ENCODE measurements around the gene B4GAT1. TPM values are rescaled to one million over a fixed set of nuclear protein-coding genes. Genes with fewer than 3 reads are reported as not detected.

The B4GAT1 gene
- total and polyA plus RNA-seq, 4 donors, result 109 to 171 (median 143) TPM

- WGBS (ENCODE audit: insufficient coverage), result 86% methylated on average over 1 of the region's 5 CpGs
- peaks cover 31% of the 10 kb centered on the region for H3K4me1 ChIP-seq (ENCODE audit: control insufficient read depth, insufficient read depth, low read length)
- no peaks in the 10 kb centered on the region for H3K9me3 ChIP-seq (ENCODE audit: control insufficient read depth, insufficient read depth, low read length)
- no peak for DNase-seq (ENCODE audit: low read depth in 4 of 6, low spot score in 6 of 6)
- peaks cover 2% of the 10 kb centered on the region for H3K27me3 ChIP-seq (ENCODE audit: control insufficient read depth, insufficient read depth, low read length)
- H3K27ac ChIP-seq (ENCODE audit: low read depth, low read length), result no peak overlapping the region
- H3K4me3 ChIP-seq (ENCODE audit: low read depth, low read length), result no peak overlapping the region
- H3K36me3 ChIP-seq (ENCODE audit: control insufficient read depth, insufficient read depth, low read length), result peaks cover 14% of the 10 kb centered on the region
Measured at GRCh38 chr11:66373265-66373664, 25.8 kb upstream of the B4GAT1 start.

DNA sequence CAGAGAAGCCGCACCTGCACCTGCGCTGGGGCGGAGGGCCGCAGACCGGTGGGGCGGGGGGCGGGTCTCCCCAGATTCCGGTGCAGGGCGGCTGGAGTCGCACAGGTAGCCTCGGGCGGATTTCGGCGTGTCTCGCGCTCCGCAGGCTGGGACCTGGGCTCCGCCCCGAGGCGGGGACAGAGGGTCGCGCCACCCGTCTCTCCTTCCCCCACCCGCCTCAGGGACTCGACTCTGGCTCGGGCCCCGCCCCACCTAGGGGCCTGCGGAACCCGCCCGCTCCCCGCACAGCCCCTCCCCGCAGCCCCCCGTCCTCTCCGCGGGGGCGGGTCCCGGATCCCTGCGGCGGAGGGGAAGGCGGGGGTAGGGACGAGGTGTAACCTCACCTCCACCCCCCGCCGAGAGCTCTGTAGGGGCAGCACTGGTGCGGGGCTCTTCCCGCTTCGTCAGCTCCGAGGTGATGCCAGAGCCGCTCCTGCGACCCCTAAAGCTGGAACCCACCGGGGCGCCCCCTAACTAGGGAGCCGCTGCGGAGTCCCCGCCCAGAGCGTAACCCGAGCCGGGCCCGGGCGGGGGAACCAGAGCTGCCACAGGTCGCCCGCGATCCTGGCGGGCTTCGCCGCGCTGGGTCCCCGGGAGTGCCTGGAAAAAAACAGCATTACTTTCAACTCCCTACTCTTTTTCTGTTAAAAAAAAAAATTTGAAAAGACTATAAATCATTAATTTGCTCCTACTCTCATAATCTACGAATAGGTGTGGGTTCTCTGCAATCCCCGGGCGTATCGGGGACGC, 24.4 kb upstream of the B4GAT1 start, which contains the start of gene SLC29A2:
Gene SLC29A2, minus strand, starts transcription at position 134 of the 789 bp plus-strand sequence. CDS start 169 bp downstream, outside the sequence.
- H3K4me3 ChIP-seq (ENCODE audit: low read depth, low read length), result peak within 1 kb of the TSS; percentile 52
- no peaks in the 10 kb centered on the region for H3K9me3 ChIP-seq (ENCODE audit: control insufficient read depth, insufficient read depth, low read length)
- H3K36me3 ChIP-seq (ENCODE audit: control insufficient read depth, insufficient read depth, low read length), result peaks cover 19% of the 10 kb centered on the region
- peak in 2 of 6 donors; percentile 75 to 85 for DNase-seq (ENCODE audit: low read depth in 4 of 6, low spot score in 6 of 6)
- peaks cover 31% of the 10 kb centered on the region for H3K4me1 ChIP-seq (ENCODE audit: control insufficient read depth, insufficient read depth, low read length)
- H3K27ac ChIP-seq (ENCODE audit: low read depth, low read length), result no peak within 1 kb of the TSS
- H3K27me3 ChIP-seq (ENCODE audit: control insufficient read depth, insufficient read depth, low read length), result peaks cover 2% of the 10 kb centered on the region
- WGBS (ENCODE audit: insufficient coverage), result 0% methylated on average over 51 of the region's 72 CpGs

DNA sequence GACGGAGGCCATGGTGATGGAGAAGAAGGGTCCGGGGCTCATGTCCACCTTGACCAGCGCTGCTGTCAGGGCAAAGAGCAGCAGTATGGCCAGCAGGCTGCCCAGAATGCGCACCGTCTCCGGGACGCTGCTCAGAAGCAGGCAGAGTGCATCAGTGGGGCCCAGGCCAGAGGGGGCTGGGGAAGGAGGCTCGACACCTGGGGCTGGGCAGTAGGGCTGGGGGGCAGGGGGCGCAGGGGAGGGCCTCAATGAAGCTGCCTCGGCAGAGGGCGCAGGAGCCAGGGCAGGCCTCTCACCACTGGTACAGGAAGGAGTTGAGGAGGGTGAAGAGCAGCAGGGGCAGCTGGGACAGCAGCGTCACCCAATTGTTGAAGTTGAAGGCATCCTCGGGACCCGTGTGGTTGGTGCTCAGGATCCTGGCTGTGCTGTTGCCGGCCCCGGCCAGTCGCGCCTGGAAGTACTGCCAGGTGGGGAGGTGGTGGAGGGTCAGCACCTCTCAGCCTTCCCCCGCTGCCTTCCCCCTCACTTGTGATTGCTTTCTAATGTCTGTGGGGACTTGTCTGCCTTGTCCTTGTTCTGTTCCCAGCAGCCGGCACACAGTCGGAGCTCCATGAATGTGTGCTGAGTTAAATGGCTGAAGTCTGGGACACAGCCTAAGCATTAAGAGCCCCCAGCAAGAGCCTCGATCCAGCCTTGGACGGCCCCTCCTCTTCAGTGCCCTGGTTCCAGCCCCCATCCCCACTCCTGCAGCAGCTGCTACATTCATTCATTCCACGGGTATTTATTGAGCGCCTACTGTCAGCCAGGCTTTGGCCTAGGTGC, 21.9 kb upstream of the B4GAT1 start:
- Histone ChIP-seq H3K27ac (ENCODE audit: low read depth, low read length) (no peak overlapping the region), H3K4me1 (ENCODE audit: control insufficient read depth, insufficient read depth, low read length) (peaks cover 31% of the 10 kb centered on the region), H3K4me3 (ENCODE audit: low read depth, low read length) (no peak overlapping the region), H3K9me3 (ENCODE audit: control insufficient read depth, insufficient read depth, low read length) (no peaks in the 10 kb centered on the region), H3K27me3 (ENCODE audit: control insufficient read depth, insufficient read depth, low read length) (peaks cover 2% of the 10 kb centered on the region), H3K36me3 (ENCODE audit: control insufficient read depth, insufficient read depth, low read length) (peaks cover 24% of the 10 kb centered on the region)
- no peak for DNase-seq (ENCODE audit: low read depth in 4 of 6, low spot score in 6 of 6)
- WGBS (ENCODE audit: insufficient coverage), result 89% methylated on average over 21 of the region's 25 CpGs

DNA sequence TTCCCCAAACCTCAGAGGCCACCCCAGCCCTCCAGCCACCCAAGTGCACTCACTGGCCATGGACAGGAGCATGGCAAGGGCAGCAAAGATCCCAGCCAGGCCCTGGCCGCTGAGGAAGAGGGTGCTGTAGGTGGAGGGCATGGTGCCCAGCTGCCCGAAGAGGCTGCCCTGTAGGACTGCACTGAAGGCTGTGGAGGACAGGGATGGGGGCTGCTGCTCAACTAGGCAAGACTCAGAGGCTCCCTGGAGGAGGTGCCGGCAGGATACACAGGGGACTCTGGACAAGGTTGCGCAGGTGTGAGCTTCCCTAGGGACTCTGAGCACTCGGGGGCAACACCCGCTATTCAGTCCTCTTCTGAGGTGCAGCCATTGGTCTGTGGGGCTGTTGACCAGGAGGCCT, 21.1 kb upstream of the B4GAT1 start:
- no peaks in the 10 kb centered on the region for H3K9me3 ChIP-seq (ENCODE audit: control insufficient read depth, insufficient read depth, low read length)
- peaks cover 29% of the 10 kb centered on the region for H3K36me3 ChIP-seq (ENCODE audit: control insufficient read depth, insufficient read depth, low read length)
- DNase-seq (ENCODE audit: low read depth in 4 of 6, low spot score in 6 of 6), result no peak
- 95% methylated on average over 6 of the region's 6 CpGs for WGBS (ENCODE audit: insufficient coverage)
- peaks cover 31% of the 10 kb centered on the region for H3K4me1 ChIP-seq (ENCODE audit: control insufficient read depth, insufficient read depth, low read length)
- peaks cover 2% of the 10 kb centered on the region for H3K27me3 ChIP-seq (ENCODE audit: control insufficient read depth, insufficient read depth, low read length)
- H3K27ac ChIP-seq (ENCODE audit: low read depth, low read length), result no peak overlapping the region
- H3K4me3 ChIP-seq (ENCODE audit: low read depth, low read length), result no peak overlapping the region

GRCh38 chr11:66367561-66368312, 20.3 kb upstream of the B4GAT1 start:
- Histone ChIP-seq H3K36me3 (ENCODE audit: control insufficient read depth, insufficient read depth, low read length) (peaks cover 37% of the 10 kb centered on the region), H3K9me3 (ENCODE audit: control insufficient read depth, insufficient read depth, low read length) (no peaks in the 10 kb centered on the region), H3K4me1 (ENCODE audit: control insufficient read depth, insufficient read depth, low read length) (peaks cover 31% of the 10 kb centered on the region), H3K27ac (ENCODE audit: low read depth, low read length) (no peak overlapping the region), H3K27me3 (ENCODE audit: control insufficient read depth, insufficient read depth, low read length) (peaks cover 2% of the 10 kb centered on the region), H3K4me3 (ENCODE audit: low read depth, low read length) (no peak overlapping the region)
- 96% methylated on average over 15 of the region's 15 CpGs for WGBS (ENCODE audit: insufficient coverage)
- DNase-seq (ENCODE audit: low read depth in 4 of 6, low spot score in 6 of 6), result no peak

DNA sequence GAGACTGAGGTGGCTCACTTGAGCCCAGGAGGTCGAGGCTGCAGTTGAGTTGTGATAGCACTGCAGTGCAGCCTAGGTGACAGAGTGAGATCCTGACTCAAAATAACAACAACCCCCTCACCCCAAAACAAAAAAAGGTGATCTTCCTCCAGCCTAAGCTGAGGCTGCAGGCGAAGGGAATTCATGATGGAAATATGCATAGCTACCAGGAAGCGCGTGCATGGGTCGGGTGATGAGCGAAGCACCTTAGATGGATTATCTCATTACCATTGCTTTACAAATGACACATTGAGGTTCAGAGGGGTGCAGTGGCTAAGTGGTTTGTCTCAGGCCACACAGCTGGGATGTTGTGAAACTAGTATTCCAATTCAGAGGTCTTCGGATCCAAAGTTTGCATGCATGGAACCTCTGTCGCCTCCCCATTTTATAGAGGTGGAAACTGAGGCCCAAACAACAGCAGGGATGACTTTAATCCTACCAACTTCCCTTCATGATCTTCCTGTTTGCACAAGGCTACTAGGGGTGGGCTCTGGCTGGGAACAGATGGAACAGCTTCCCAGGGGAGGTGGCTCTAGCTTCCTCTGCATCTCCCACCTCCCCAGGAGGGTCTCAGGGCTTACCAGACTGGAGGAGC, 19.5 kb upstream of the B4GAT1 start:
- DNase-seq (ENCODE audit: low read depth in 4 of 6, low spot score in 6 of 6), result no peak
- Histone ChIP-seq H3K27ac (ENCODE audit: low read depth, low read length) (no peak overlapping the region), H3K4me3 (ENCODE audit: low read depth, low read length) (no peak overlapping the region), H3K4me1 (ENCODE audit: control insufficient read depth, insufficient read depth, low read length) (peaks cover 25% of the 10 kb centered on the region), H3K27me3 (ENCODE audit: control insufficient read depth, insufficient read depth, low read length) (no peaks in the 10 kb centered on the region), H3K9me3 (ENCODE audit: control insufficient read depth, insufficient read depth, low read length) (no peaks in the 10 kb centered on the region), H3K36me3 (ENCODE audit: control insufficient read depth, insufficient read depth, low read length) (peaks cover 42% of the 10 kb centered on the region)
- WGBS (ENCODE audit: insufficient coverage), result 86% methylated on average over 1 of the region's 8 CpGs

- WGBS (ENCODE audit: insufficient coverage), result 85% methylated on average over 9 of the region's 14 CpGs
- Histone ChIP-seq H3K27ac (ENCODE audit: low read depth, low read length) (no peak overlapping the region), H3K4me1 (ENCODE audit: control insufficient read depth, insufficient read depth, low read length) (peaks cover 15% of the 10 kb centered on the region), H3K36me3 (ENCODE audit: control insufficient read depth, insufficient read depth, low read length) (peaks cover 48% of the 10 kb centered on the region), H3K27me3 (ENCODE audit: control insufficient read depth, insufficient read depth, low read length) (no peaks in the 10 kb centered on the region), H3K4me3 (ENCODE audit: low read depth, low read length) (no peak overlapping the region), H3K9me3 (ENCODE audit: control insufficient read depth, insufficient read depth, low read length) (no peaks in the 10 kb centered on the region)
- DNase-seq (ENCODE audit: low read depth in 4 of 6, low spot score in 6 of 6), result no peak
Measured at GRCh38 chr11:66365711-66366619, 18.5 kb upstream of the B4GAT1 start.

- 82% methylated on average over 3 of the region's 6 CpGs for WGBS (ENCODE audit: insufficient coverage)
- peaks cover 55% of the 10 kb centered on the region for H3K36me3 ChIP-seq (ENCODE audit: control insufficient read depth, insufficient read depth, low read length)
- peaks cover 9% of the 10 kb centered on the region for H3K4me1 ChIP-seq (ENCODE audit: control insufficient read depth, insufficient read depth, low read length)
- no peaks in the 10 kb centered on the region for H3K9me3 ChIP-seq (ENCODE audit: control insufficient read depth, insufficient read depth, low read length)
- H3K27me3 ChIP-seq (ENCODE audit: control insufficient read depth, insufficient read depth, low read length), result no peaks in the 10 kb centered on the region
- H3K4me3 ChIP-seq (ENCODE audit: low read depth, low read length), result no peak overlapping the region
- H3K27ac ChIP-seq (ENCODE audit: low read depth, low read length), result no peak overlapping the region
- DNase-seq (ENCODE audit: low read depth in 4 of 6, low spot score in 6 of 6), result no peak
Measured at GRCh38 chr11:66365166-66365565, 17.7 kb upstream of the B4GAT1 start.

All from spinal cord (tissue), 10 donors.